Naive thymus-derived CD8-positive, alpha-beta T cell (primary cell): ENCODE data around the gene BMPER. TPM values are rescaled to one million over a fixed set of nuclear protein-coding genes. Genes with fewer than 3 reads are reported as not detected.

Experiments
- ATAC-seq, 2 donors: fragments of 150-1000 bp; cut with Tn5 transposase in 1 of 2; sonication (Bioruptor Pico), chemical (Tn5 transposase) in 1 of 2; 1 replicate in 1 of 2; 2 replicates in 1 of 2; pipeline ENCODE4 v1.10.0; 2021; ENCODE audit warnings: mild to moderate bottlenecking in 2 of 2, moderate library complexity in 2 of 2
- POLR2A ChIA-PET: fragments of 350-600 bp; sonication (Branson Sonifier 250); formaldehyde crosslinking; loops from one replicate; lab custom pipeline; 2021; ENCODE audit warnings: antibody characterized with exemption; lab: Charles Lee
- DNase-seq, 10 donors: peaks; one replicate each; pipeline versions ENCODE4 v3.0.0 to v3.0.0-alpha.2; 2020 to 2022
- H3K27ac Mint-ChIP-seq, 10 donors: one replicate each; pipeline ENCODE4 v1.8.0; 2020 to 2022; ENCODE audit warnings: mild to moderate bottlenecking in 10 of 10, mixed read lengths in 10 of 10, moderate library complexity in 4 of 10, inconsistent platforms in 1 of 10
- H3K27me3 Mint-ChIP-seq, 5 donors: one replicate each; pipeline ENCODE4 v1.8.0; 2021 to 2022; ENCODE audit warnings: mixed read lengths in 5 of 5
- H3K36me3 Mint-ChIP-seq, 3 donors: one replicate each; pipeline ENCODE4 v1.8.0; 2020 to 2022; ENCODE audit warnings: mixed read lengths in 3 of 3, mild to moderate bottlenecking in 2 of 3, inconsistent platforms in 1 of 3
- H3K4me1 Mint-ChIP-seq, 4 donors: one replicate each; pipeline ENCODE4 v1.8.0; 2021 to 2022; ENCODE audit warnings: mixed read lengths in 4 of 4
- H3K4me3 Mint-ChIP-seq, 10 donors: one replicate each; pipeline ENCODE4 v1.8.0; 2020 to 2022; ENCODE audit warnings: mild to moderate bottlenecking in 10 of 10, mixed read lengths in 10 of 10, moderate library complexity in 6 of 10, inconsistent platforms in 1 of 10
- H3K9me3 Mint-ChIP-seq, 9 donors: one replicate each; pipeline ENCODE4 v1.8.0; 2020 to 2022; ENCODE audit warnings: mixed read lengths in 9 of 9, mild to moderate bottlenecking in 3 of 9, inconsistent platforms in 1 of 9, moderate library complexity in 1 of 9
- polyA plus RNA-seq, 3 donors: library from polyadenylated mRNA; unstranded; fragments of 300-500 nt; fragmentation: Illumina TruSeq; gene quantifications; one replicate each; pipeline ENCODE4 v1.2.3, GENCODE V29; 2021
- total RNA-seq, 8 experiments: library from RNA in 2 of 8; stranded (reverse) in 2 of 8; gene quantifications; one replicate each; pipeline ENCODE4 v1.2.3 and lab custom pipeline; 2021 to 2026

The BMPER gene
- total and polyA plus RNA-seq, 5 experiments from 2014 or later = not detected

DNA sequence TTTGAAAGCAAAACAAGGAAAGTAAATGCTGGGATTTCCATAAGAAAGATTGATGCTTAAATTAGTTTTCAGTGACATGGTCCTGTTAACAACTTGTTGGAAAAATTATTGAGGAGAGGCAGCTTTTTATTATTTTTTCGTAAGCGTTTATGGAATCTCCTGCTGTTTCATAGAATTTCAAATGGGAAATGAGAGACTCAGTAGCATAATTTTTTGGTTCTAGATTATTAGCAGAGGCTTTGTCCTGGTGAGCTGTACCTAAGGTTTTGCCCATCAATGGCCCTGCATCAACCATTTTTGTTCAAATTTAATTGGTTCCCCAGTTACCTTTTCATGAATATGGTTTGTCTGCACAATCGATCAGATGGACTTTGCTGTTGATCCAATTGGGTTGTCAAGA is 205.7 kb downstream of the BMPER start:
- no peak overlapping the region for H3K27ac Mint-ChIP-seq
- H3K4me3 Mint-ChIP-seq = no peak overlapping the region

DNA sequence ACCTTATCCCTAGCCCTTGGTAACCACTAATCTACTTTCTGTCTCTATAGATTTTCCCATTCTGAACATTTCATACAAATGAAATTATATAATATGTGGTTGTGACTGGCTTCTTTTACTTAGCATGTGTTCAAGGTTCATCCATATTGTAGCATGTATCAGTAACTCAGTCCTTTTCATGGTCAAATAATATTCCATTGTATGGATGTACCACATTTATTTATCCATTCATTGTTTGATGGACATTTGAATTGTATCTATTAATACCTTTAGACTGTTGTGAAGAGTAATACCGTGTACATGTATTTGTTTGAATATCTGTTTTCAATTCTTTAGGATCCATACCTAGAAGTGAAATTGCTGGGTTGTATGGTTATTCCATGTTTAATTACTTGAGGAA is 210.2 kb downstream of the BMPER start:
- Mint-ChIP-seq H3K4me1 (peaks cover 0 to 2% (median 0%) of the 10 kb centered on the region in 4 donors), H3K36me3 (peaks cover 0 to 6% (median 0%) of the 10 kb centered on the region in 3 donors), H3K4me3 (no peak overlapping the region), H3K27ac (no peak overlapping the region), H3K27me3 (peaks cover 0 to 5% (median 0%) of the 10 kb centered on the region in 5 donors), H3K9me3 (peaks cover 7 to 25% (median 15%) of the 10 kb centered on the region in 9 donors)
- POLR2A ChIA-PET = no interaction called here
- ATAC-seq (no peak), DNase-seq (no peak)

More for the DNA sequence above, 205.7 kb downstream of the BMPER start:
- ATAC-seq (no peak), DNase-seq (no peak)
- H3K36me3 Mint-ChIP-seq = peaks cover 0 to 6% (median 0%) of the 10 kb centered on the region in 3 donors
- H3K27me3 Mint-ChIP-seq = peaks cover 0 to 6% (median 0%) of the 10 kb centered on the region in 5 donors
- POLR2A ChIA-PET = no interaction called here
- H3K4me1 Mint-ChIP-seq = no peaks in the 10 kb centered on the region
- H3K9me3 Mint-ChIP-seq = peaks cover 0 to 26% (median 7%) of the 10 kb centered on the region in 9 donors

DNA sequence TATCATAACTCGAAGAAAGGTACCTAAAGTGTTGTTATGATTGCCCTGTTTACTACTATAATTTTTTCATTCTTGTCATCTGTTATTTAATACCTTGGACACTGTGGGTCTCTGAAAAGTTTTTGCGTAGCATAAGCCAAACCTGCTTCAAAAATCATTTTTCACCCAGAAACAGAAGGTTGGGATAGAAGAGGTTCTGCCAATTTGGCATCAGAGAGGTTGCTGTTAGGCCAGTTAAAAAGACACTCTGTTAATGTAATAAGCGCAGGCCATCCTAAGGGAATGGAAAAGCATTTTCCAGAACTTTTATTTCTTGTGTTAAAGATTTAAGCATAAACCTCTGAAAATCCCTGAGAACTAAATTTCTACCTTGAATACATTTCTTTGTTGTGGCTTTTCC is 212.2 kb downstream of the BMPER start:
- ATAC-seq (no peak), DNase-seq (no peak)
- peaks cover 0 to 5% (median 0%) of the 10 kb centered on the region in 5 donors for H3K27me3 Mint-ChIP-seq
- H3K4me1 Mint-ChIP-seq = peaks cover 0 to 2% (median 0%) of the 10 kb centered on the region in 4 donors
- H3K36me3 Mint-ChIP-seq = peaks cover 0 to 6% (median 0%) of the 10 kb centered on the region in 3 donors
- H3K9me3 Mint-ChIP-seq = peaks cover 10 to 20% (median 15%) of the 10 kb centered on the region in 9 donors
- POLR2A ChIA-PET = no interaction called here
- H3K27ac Mint-ChIP-seq = no peak overlapping the region
- no peak overlapping the region for H3K4me3 Mint-ChIP-seq

DNA sequence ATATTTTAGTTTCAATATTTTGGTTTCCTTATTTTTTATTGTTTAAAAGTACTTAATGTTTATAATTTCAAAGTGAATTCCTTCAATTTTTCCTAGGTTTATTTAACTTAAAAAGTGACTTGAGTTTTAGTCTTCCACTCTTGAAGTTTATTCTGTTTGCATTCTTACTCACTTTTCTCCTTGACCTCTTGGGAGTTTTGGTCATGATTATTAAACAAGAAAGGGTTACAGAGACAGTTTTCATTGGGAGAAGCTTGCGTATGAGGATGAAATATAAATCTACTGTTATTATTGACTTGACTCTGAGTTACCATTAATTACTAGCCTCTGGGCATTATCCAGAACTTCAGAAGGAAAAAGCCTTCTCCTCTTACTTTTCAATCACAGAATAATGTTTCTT is 216.0 kb downstream of the BMPER start:
- Mint-ChIP-seq H3K27ac (no peak overlapping the region), H3K27me3 (no peaks in the 10 kb centered on the region), H3K4me3 (no peak overlapping the region), H3K4me1 (peaks cover 0 to 2% (median 0%) of the 10 kb centered on the region in 4 donors), H3K9me3 (peaks cover 6 to 37% (median 27%) of the 10 kb centered on the region in 9 donors), H3K36me3 (peaks cover 0 to 20% (median 0%) of the 10 kb centered on the region in 3 donors)
- ATAC-seq (no peak), DNase-seq (no peak)
- POLR2A ChIA-PET = no interaction called here

DNA sequence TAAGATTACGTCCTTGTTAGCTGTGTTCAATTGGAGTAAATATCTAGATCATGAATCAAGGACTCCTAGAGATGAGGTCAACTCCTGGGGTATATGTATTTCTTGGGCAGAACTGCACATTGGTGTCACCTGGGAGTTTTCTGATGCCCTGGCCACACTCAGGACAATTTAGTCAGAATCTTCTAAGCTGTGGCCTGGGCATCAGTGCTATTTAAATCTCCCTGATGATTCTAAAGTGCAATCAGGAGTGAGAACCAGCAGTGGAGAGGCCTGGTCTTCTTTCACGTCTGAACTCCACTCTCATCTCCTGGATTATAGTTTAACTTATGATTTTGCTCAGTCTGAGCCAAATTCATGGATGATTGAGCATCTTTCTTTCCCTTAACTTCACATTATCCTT is 218.0 kb downstream of the BMPER start:
- H3K9me3 Mint-ChIP-seq = peaks cover 12 to 47% (median 27%) of the 10 kb centered on the region in 9 donors
- H3K4me1 Mint-ChIP-seq = peaks cover 0 to 1% (median 0%) of the 10 kb centered on the region in 4 donors
- H3K4me3 Mint-ChIP-seq = no peak overlapping the region
- no peak for ATAC-seq
- peaks cover 0 to 32% (median 0%) of the 10 kb centered on the region in 3 donors for H3K36me3 Mint-ChIP-seq
- POLR2A ChIA-PET = no interaction called here
- H3K27ac Mint-ChIP-seq = no peak overlapping the region
- no peak for DNase-seq
- peaks cover 0 to 5% (median 0%) of the 10 kb centered on the region in 5 donors for H3K27me3 Mint-ChIP-seq

DNA sequence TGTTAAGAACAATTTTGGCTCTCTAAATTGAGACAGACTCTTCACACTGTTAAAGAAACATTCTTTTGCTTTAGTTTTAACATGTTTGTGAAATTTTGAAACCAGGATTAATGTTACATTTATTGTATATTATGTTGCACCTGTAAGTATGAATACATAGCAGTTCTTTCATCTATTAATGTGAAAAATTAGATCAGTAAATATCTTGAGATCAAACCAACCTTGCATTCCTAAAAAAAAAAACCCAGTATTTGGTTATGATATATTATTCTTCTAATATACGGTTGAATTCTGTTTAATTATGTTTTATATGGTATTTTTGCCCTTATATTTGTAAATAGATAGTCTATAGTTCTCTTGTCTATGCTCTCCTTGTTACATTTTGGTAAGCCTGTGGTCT is 219.4 kb downstream of the BMPER start:
- Mint-ChIP-seq H3K27ac (no peak overlapping the region), H3K36me3 (peaks cover 0 to 32% (median 0%) of the 10 kb centered on the region in 3 donors)
- POLR2A ChIA-PET = no interaction called here

DNA sequence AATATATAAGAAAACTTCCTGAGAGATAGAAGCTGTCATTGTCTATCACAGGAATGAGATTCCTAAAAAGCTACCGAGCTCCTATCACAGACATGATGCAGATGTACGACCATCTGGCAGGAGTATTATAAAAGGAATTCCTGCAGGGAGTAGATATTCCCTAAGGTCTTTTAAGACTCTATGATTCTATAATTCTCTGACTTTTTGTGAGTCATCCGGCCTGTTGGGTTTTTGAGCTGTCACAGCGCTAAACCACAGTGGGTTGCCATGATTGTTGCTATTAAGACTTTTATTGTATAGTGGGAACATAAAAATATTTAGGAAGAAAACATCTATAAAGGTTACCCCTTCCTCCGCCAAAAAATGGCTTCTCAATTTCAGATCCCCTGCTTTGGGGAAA is 223.4 kb downstream of the BMPER start:
- no peak for DNase-seq
- POLR2A ChIA-PET = no interaction called here
- no peak overlapping the region for H3K4me3 Mint-ChIP-seq
- no peak for ATAC-seq
- H3K9me3 Mint-ChIP-seq = peaks cover 11 to 40% (median 23%) of the 10 kb centered on the region in 9 donors
- no peak overlapping the region for H3K27ac Mint-ChIP-seq
- no peaks in the 10 kb centered on the region for H3K4me1 Mint-ChIP-seq
- H3K36me3 Mint-ChIP-seq = peaks cover 0 to 32% (median 0%) of the 10 kb centered on the region in 3 donors
- H3K27me3 Mint-ChIP-seq = peaks cover 0 to 14% (median 3%) of the 10 kb centered on the region in 5 donors

More for the DNA sequence above, 219.4 kb downstream of the BMPER start:
- H3K9me3 Mint-ChIP-seq = peaks cover 12 to 46% (median 27%) of the 10 kb centered on the region in 9 donors
- DNase-seq (no peak), ATAC-seq (no peak)
- no peak overlapping the region for H3K4me3 Mint-ChIP-seq
- peaks cover 0 to 5% (median 0%) of the 10 kb centered on the region in 5 donors for H3K27me3 Mint-ChIP-seq
- H3K4me1 Mint-ChIP-seq = no peaks in the 10 kb centered on the region

DNA sequence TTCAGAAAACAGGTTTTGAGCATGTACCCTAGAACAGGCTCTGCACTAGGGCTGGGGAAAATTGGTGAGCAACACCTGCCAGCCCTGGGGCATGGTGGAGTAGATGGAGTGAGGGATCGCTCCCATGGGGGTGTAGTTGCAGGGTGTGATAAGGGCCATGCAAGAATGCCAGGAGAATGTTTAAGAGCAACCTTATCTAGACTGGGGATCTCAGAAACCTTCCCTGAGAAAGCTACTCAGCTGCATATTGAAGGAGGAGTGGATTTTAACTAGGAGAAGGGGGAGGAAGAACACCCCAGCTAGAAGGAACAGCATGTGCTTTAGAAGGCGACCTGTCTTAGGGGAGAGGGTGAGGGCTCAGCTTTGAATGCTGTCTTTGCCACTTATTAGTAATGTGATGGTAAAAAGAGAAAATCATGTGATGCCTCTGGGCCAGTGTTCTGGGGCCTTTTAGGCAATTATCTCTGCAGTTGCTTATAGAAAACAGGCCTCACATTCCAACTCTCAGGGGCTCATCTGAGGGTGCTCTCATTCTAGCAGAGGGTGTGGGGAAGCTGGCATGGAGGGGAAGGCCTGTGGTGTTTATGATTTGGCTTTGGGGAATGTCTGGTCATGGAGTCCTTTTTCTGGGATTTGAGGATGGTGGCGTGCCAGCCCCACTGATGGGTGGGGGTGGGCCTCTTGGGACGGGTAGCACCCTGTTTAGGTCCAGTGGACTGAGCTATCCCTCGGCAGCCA is 225.4 kb downstream of the BMPER start:
- H3K4me3 Mint-ChIP-seq = no peak overlapping the region

DNA sequence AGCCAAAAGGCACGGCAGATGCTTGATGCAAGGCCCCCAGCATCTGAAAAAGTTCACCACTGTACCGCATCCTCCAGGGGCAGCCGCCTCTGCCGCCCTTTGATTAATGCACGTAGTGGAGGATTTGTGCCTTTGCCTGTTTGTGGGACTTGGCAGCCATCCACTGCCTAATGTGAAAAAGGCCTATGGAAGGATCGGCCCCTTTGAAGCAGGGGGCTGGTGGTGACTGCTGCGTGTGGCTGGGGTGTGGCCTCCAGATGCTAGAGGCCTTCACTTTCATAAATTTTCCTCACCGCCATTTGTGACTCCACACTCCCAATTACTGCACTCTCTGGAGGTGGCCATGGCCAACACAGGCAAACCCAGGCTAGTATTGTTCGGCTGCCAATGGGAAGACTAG is 226.0 kb downstream of the BMPER start:
- DNase-seq (no peak), ATAC-seq (no peak)
- H3K36me3 Mint-ChIP-seq = peaks cover 0 to 12% (median 0%) of the 10 kb centered on the region in 3 donors
- no peak overlapping the region for H3K4me3 Mint-ChIP-seq
- peaks cover 0 to 21% (median 10%) of the 10 kb centered on the region in 9 donors for H3K9me3 Mint-ChIP-seq
- H3K4me1 Mint-ChIP-seq = no peaks in the 10 kb centered on the region
- POLR2A ChIA-PET = no interaction called here
- H3K27ac Mint-ChIP-seq = no peak overlapping the region
- peaks cover 0 to 14% (median 5%) of the 10 kb centered on the region in 5 donors for H3K27me3 Mint-ChIP-seq

More for the DNA sequence above, 225.4 kb downstream of the BMPER start:
- Mint-ChIP-seq H3K9me3 (peaks cover 6 to 27% (median 13%) of the 10 kb centered on the region in 9 donors), H3K27me3 (peaks cover 0 to 14% (median 5%) of the 10 kb centered on the region in 5 donors), H3K27ac (no peak overlapping the region), H3K4me1 (no peaks in the 10 kb centered on the region), H3K36me3 (peaks cover 0 to 19% (median 0%) of the 10 kb centered on the region in 3 donors)
- ATAC-seq (no peak), DNase-seq (no peak)
- POLR2A ChIA-PET = no interaction called here

DNA sequence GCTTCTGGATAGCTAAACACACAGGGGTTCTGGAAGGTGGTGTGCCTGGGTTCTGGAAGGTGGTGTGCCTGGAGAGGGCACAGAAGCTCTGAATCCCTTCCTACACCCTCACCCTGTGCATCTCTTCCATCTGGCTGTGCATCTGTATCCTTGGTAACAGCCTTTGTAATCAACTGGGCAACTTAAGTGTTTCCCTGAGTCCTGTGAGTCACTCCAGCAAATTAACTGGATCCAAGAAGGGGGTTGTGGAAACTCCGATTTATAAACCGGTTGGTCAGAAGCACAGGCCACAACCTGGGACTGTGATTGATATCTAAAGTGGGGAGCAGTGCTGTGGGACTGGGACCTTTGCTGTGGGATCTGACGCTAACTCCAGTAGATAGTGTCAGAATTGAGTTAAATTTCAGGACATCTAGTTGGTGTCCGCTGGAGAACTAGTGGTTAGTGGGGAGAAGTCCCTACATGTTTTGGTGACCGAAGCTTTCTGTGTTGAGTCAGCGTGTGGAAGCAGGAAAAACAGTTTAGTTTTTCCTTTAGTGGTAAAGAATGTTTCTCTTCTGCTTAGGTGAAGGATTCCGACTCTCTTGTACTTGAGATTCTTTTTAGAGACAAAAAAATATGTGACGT is 228.1 kb downstream of the BMPER start:
- Mint-ChIP-seq H3K4me3 (no peak overlapping the region), H3K27me3 (peaks cover 0 to 12% (median 4%) of the 10 kb centered on the region in 5 donors), H3K36me3 (no peaks in the 10 kb centered on the region), H3K27ac (no peak overlapping the region), H3K4me1 (no peaks in the 10 kb centered on the region), H3K9me3 (peaks cover 0 to 9% (median 4%) of the 10 kb centered on the region in 9 donors)
- DNase-seq (no peak), ATAC-seq (no peak)
- POLR2A ChIA-PET = no interaction called here

DNA sequence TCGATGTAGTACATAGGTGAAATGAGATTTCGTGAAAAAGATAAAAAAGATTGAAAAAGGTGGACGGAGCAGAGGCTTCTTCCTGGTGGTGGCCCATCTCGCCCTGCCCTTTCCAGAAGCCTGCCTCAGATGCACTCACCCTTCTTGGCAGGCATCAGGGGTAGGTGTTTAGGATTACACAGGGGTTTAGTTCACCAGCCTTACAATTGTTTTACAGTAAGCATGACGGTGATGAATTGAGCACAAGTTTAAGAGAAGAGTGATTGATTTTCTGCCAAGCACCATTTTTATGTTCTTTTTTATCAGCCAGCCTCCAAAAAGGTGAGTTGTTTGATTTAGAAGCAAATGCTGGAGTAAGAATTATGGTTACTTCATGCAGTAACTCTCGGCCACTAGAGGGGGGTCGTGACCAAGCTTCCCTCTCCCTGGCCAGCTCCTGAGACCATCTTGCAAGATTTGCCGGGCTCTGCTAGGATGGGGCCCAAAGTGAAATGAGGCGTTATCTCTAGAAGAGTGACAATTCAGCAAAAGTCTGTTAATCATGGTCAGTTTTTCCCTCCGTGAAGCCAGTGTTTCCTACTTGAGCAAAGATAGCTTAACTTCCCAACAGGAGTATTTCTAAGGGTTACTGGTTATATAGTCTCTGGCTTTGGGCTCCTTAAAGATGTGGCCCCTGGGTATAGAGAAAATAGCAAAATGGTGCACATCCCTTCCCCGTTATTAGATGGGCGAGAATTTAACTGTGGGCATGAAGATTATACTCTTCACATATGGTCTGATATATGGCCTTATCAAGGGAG is 228.8 kb downstream of the BMPER start:
- H3K27me3 Mint-ChIP-seq = peaks cover 0 to 12% (median 4%) of the 10 kb centered on the region in 5 donors
- no peaks in the 10 kb centered on the region for H3K4me1 Mint-ChIP-seq
- POLR2A ChIA-PET = no interaction called here
- H3K9me3 Mint-ChIP-seq = peaks cover 0 to 9% (median 4%) of the 10 kb centered on the region in 9 donors
- no peak overlapping the region for H3K4me3 Mint-ChIP-seq
- DNase-seq (no peak), ATAC-seq (no peak)
- H3K36me3 Mint-ChIP-seq = no peaks in the 10 kb centered on the region
- no peak overlapping the region for H3K27ac Mint-ChIP-seq

DNA sequence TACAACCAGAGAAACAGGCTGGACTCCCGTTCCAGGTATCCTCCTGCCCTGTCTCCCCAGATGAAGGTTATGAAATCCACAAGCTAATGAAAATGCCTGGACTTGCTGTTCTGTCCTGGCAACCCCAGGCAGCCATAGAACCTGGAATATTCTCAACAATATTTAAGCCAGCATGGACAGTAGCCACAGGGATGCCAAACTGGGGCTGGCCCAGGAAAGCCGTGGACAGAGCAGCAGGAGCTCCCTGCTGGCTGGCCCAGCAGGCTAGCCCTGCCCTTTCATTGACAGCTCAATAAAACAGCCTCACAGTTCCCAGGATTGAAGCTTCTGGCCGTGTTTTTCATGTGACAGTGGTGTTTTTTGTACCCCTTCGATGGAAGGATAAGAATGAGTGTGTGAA is 230.6 kb downstream of the BMPER start:
- peaks cover 0 to 6% (median 3%) of the 10 kb centered on the region in 9 donors for H3K9me3 Mint-ChIP-seq
- H3K27me3 Mint-ChIP-seq = peaks cover 0 to 5% (median 3%) of the 10 kb centered on the region in 5 donors
- H3K4me3 Mint-ChIP-seq = no peak overlapping the region
- ATAC-seq = no peak
- no peak overlapping the region for H3K27ac Mint-ChIP-seq
- H3K4me1 Mint-ChIP-seq = no peaks in the 10 kb centered on the region
- POLR2A ChIA-PET = no interaction called here
- no peak for DNase-seq
- H3K36me3 Mint-ChIP-seq = no peaks in the 10 kb centered on the region
